WTC11 (cell line): ENCODE results near the gene PSG7. TPM values are rescaled to one million over a fixed set of nuclear protein-coding genes. Genes with fewer than 3 reads are reported as not detected.
A peak's percentile ranks its signal among the peaks of the same experiment; 100 is the strongest.
"Not testable (repeated sequence)": the region's sequence is repeated elsewhere in the genome, so short reads cannot be mapped to it uniquely, and the experiment has no call there.

Source experiments
- ATAC-seq: fragments of 200-7000 bp; cut with Tn5 transposase; 2 replicates; pipeline ENCODE4 v1.10.0; 2021; ENCODE audit warnings: mild to moderate bottlenecking, moderate library complexity
- CTCF ChIA-PET: fragments of 300-600 bp; sonication (Branson Sonifier 250); formaldehyde crosslinking; loops from one replicate; lab custom pipeline; 2021; ENCODE audit warnings: antibody characterized with exemption; lab: Charles Lee
- POLR2A ChIA-PET: fragments of 350-600 bp; sonication (Branson Sonifier 250); formaldehyde crosslinking; loops from one replicate; lab custom pipeline; 2021; ENCODE audit warnings: antibody characterized with exemption; lab: Charles Lee
- DNase-seq: peaks from one replicate; pipeline ENCODE4 v3.0.0; 2021; ENCODE audit warnings: low spot score
- H3K27ac Mint-ChIP-seq: 2 replicates; pipeline ENCODE4 v1.8.0; 2021; ENCODE audit warnings: mixed read lengths
- H3K27me3 Mint-ChIP-seq: 2 replicates; pipeline ENCODE4 v1.8.0; 2021; ENCODE audit warnings: low read depth, mild to moderate bottlenecking, moderate library complexity, mixed read lengths
- H3K36me3 Mint-ChIP-seq: 2 replicates; pipeline ENCODE4 v1.8.0; 2021; ENCODE audit warnings: mixed read lengths
- H3K4me1 Mint-ChIP-seq: 2 replicates; pipeline ENCODE4 v1.8.0; 2022; ENCODE audit warnings: mixed read lengths
- H3K4me3 Mint-ChIP-seq: 2 replicates; pipeline ENCODE4 v1.8.0; 2021; ENCODE audit warnings: mild to moderate bottlenecking, moderate library complexity, mixed read lengths
- H3K9me3 Mint-ChIP-seq: 2 replicates; pipeline ENCODE4 v1.8.0; 2021; ENCODE audit warnings: mixed read lengths
- CREM ChIP-seq: sonication (generic); formaldehyde crosslinking; IDR thresholded peaks from 2 replicates; pipeline ENCODE4 v1.8.1; 2022; ENCODE audit warnings: mild to moderate bottlenecking, missing genetic modification reagents, moderate library complexity
- NFATC4 ChIP-seq: fragments of 250-450 bp; sonication (Bioruptor Pico); IDR thresholded peaks from 2 replicates; pipeline ENCODE4 v1.9.0; 2021; ENCODE audit warnings: mild to moderate bottlenecking
- NR2C2 ChIP-seq: sonication (generic); formaldehyde crosslinking; IDR thresholded peaks from 2 replicates; pipeline ENCODE4 v1.8.0; 2022; ENCODE audit warnings: mild to moderate bottlenecking, missing genetic modification reagents
- total RNA-seq: library from RNA; stranded (reverse); gene quantifications from 3 replicates; pipeline ENCODE4 v1.2.3, GENCODE V29; 2021
- TF ChIP-seq, protein P1 (sequence below): fragments of 200-600 bp; IDR thresholded peaks from 2 replicates; pipeline ENCODE4 v1.8.0; 2022; ENCODE audit warnings: antibody characterized with exemption
- TF ChIP-seq, protein P2 (sequence below): sonication (generic); formaldehyde crosslinking; conservative IDR thresholded peaks from 2 replicates; pipeline ENCODE4 v1.8.1; 2022; ENCODE audit warnings: mild to moderate bottlenecking, missing genetic modification reagents
- TF ChIP-seq, protein P3 (sequence below): sonication (generic); formaldehyde crosslinking; IDR thresholded peaks from 2 replicates; pipeline ENCODE4 v1.8.0; 2023; ENCODE audit warnings: missing genetic modification reagents
- TF ChIP-seq, protein P4 (sequence below): sonication (generic); formaldehyde crosslinking; IDR thresholded peaks from 2 replicates; pipeline ENCODE4 v1.8.1; 2023; ENCODE audit warnings: mild to moderate bottlenecking, missing genetic modification reagents, moderate library complexity
- TF ChIP-seq, protein P5 (sequence below): fragments of 250-450 bp; sonication (Bioruptor Pico); IDR thresholded peaks from 2 replicates; pipeline ENCODE4 v1.9.0; 2021; ENCODE audit warnings: mild to moderate bottlenecking, borderline replicate concordance

PSG7 gene
- total RNA-seq, 1 experiment from 2014 or later = not detected

DNA sequence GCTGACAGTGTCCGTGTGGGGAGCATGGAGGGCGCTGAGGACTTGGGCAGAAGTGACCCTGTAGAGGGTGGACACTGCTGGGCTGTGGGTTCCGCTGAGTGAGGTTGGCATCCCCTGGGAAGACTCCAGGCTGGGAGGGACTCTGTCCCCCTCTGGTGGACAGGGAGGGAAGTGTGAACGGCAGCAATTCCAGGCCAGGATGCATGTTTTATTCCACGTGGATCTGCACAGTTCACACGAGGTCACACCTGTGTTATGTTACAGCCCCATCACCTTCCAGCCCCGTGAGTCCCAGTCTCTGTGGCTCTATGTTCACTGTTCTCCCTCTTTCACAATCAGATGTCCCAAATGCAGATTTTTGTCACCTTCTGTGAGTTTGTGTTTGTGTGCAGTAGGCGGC is 55.7 kb downstream of the PSG7 start:
- H3K27ac Mint-ChIP-seq, H3K36me3 Mint-ChIP-seq: not testable (repeated sequence)
- TF ChIP-seq, protein P1, sequence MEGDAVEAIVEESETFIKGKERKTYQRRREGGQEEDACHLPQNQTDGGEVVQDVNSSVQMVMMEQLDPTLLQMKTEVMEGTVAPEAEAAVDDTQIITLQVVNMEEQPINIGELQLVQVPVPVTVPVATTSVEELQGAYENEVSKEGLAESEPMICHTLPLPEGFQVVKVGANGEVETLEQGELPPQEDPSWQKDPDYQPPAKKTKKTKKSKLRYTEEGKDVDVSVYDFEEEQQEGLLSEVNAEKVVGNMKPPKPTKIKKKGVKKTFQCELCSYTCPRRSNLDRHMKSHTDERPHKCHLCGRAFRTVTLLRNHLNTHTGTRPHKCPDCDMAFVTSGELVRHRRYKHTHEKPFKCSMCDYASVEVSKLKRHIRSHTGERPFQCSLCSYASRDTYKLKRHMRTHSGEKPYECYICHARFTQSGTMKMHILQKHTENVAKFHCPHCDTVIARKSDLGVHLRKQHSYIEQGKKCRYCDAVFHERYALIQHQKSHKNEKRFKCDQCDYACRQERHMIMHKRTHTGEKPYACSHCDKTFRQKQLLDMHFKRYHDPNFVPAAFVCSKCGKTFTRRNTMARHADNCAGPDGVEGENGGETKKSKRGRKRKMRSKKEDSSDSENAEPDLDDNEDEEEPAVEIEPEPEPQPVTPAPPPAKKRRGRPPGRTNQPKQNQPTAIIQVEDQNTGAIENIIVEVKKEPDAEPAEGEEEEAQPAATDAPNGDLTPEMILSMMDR = peak; percentile 41; the same call in 1 of the 2 replicates
- TF ChIP-seq, all 79 proteins: peak for 1; not testable (repeated sequence) for 78
- CTCF ChIA-PET, ATAC-seq, POLR2A ChIA-PET, H3K4me3 Mint-ChIP-seq, H3K4me1 Mint-ChIP-seq: not testable (repeated sequence)
- peak; percentile 36 for DNase-seq
- peaks cover 12% of the 10 kb centered on the region for H3K27me3 Mint-ChIP-seq
- H3K9me3 Mint-ChIP-seq = peaks cover 10% of the 10 kb centered on the region

DNA sequence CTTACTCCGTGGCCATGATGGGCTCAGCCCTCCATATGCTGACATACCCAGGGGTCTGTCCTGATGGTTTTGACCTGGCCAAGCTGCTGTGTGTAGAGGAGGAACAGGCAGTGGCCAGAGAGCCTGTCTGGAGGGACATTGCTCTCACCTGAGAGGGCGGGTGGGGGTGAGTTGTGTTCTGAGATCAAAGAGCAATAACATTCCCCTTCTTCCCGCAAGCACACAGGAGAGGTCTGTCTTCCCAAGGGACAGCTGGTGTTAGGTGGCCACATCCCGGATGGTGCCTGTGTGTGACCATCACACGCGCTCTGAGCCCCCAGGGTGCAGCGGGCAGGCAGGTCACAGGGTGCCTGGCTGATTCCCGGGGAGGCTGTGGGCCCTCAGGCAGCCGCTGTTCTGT is 56.4 kb downstream of the PSG7 start:
- POLR2A ChIA-PET, H3K36me3 Mint-ChIP-seq, H3K27me3 Mint-ChIP-seq, ATAC-seq, H3K9me3 Mint-ChIP-seq, CTCF ChIA-PET, H3K4me3 Mint-ChIP-seq, H3K4me1 Mint-ChIP-seq, H3K27ac Mint-ChIP-seq, DNase-seq: not testable (repeated sequence)

DNA sequence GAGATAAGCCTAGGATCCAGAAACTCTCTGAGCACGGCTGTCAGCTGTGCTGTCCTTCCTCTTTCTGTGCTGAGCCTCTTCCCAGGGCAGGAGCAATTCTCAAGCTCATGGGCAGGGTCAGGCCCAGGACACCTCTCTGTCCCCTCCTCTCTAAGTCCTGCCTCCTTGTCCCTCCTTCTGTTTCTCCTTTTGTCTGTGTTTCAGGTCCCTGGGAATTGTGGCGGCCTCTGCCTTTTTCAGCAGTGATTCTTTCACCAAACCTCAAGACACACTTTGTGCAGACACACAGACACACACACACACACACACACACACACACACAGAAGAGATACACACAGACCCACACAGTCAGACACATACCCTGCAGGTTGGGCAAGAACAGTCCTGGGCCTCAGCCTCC is 57.4 kb downstream of the PSG7 start, which contains the start of gene PSG1:
PSG1 (minus strand) TSS at position 101 of the 400 bp plus-strand sequence. CDS start 132 bp downstream, outside the sequence.
- no peak for ATAC-seq
- H3K4me1 Mint-ChIP-seq = no peaks in the 10 kb centered on the region
- ChIA-PET CTCF (no interaction called here), POLR2A (no interaction called here)
- H3K27ac Mint-ChIP-seq = no peak within 1 kb of the TSS
- H3K36me3 Mint-ChIP-seq = no peaks in the 10 kb centered on the region
- H3K4me3 Mint-ChIP-seq = no peak within 1 kb of the TSS
- TF ChIP-seq CREM (CRISPR knock-in tag) (no peak), NR2C2 (no peak), NFATC4 (no peak)
- TF ChIP-seq, protein P2, sequence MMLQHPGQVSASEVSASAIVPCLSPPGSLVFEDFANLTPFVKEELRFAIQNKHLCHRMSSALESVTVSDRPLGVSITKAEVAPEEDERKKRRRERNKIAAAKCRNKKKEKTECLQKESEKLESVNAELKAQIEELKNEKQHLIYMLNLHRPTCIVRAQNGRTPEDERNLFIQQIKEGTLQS = no peak
- TF ChIP-seq, protein P3, sequence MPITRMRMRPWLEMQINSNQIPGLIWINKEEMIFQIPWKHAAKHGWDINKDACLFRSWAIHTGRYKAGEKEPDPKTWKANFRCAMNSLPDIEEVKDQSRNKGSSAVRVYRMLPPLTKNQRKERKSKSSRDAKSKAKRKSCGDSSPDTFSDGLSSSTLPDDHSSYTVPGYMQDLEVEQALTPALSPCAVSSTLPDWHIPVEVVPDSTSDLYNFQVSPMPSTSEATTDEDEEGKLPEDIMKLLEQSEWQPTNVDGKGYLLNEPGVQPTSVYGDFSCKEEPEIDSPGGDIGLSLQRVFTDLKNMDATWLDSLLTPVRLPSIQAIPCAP (CRISPR knock-in tag) = no peak
- TF ChIP-seq, protein P4, sequence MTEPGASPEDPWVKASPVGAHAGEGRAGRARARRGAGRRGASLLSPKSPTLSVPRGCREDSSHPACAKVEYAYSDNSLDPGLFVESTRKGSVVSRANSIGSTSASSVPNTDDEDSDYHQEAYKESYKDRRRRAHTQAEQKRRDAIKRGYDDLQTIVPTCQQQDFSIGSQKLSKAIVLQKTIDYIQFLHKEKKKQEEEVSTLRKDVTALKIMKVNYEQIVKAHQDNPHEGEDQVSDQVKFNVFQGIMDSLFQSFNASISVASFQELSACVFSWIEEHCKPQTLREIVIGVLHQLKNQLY (CRISPR knock-in tag) = no peak
- TF ChIP-seq, protein P5, sequence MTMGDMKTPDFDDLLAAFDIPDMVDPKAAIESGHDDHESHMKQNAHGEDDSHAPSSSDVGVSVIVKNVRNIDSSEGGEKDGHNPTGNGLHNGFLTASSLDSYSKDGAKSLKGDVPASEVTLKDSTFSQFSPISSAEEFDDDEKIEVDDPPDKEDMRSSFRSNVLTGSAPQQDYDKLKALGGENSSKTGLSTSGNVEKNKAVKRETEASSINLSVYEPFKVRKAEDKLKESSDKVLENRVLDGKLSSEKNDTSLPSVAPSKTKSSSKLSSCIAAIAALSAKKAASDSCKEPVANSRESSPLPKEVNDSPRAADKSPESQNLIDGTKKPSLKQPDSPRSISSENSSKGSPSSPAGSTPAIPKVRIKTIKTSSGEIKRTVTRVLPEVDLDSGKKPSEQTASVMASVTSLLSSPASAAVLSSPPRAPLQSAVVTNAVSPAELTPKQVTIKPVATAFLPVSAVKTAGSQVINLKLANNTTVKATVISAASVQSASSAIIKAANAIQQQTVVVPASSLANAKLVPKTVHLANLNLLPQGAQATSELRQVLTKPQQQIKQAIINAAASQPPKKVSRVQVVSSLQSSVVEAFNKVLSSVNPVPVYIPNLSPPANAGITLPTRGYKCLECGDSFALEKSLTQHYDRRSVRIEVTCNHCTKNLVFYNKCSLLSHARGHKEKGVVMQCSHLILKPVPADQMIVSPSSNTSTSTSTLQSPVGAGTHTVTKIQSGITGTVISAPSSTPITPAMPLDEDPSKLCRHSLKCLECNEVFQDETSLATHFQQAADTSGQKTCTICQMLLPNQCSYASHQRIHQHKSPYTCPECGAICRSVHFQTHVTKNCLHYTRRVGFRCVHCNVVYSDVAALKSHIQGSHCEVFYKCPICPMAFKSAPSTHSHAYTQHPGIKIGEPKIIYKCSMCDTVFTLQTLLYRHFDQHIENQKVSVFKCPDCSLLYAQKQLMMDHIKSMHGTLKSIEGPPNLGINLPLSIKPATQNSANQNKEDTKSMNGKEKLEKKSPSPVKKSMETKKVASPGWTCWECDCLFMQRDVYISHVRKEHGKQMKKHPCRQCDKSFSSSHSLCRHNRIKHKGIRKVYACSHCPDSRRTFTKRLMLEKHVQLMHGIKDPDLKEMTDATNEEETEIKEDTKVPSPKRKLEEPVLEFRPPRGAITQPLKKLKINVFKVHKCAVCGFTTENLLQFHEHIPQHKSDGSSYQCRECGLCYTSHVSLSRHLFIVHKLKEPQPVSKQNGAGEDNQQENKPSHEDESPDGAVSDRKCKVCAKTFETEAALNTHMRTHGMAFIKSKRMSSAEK = no peak
- H3K9me3 Mint-ChIP-seq = peaks cover 7% of the 10 kb centered on the region; the same call in 1 of the 2 replicates
- no peak for DNase-seq
- no peaks in the 10 kb centered on the region; the same call in 1 of the 2 replicates for H3K27me3 Mint-ChIP-seq

DNA sequence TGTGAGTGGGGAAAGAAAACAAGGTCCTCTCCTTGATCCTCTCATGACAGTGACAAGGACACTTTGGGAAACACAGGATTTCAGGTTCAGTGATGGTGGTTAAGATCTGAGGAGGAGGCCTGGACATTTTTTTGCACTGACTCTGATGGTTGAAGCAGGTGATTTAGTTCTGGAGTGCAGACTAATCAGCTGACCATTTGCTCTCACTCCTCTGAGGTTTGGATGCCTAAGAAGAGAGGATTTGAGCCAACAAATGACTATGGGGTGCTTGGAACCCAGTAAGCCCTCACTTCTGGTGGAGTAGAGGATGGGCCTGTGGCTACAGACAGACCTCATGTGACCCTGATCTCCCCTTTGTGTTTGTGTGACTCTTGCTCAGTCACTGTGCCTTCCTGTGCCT is 60.4 kb downstream of the PSG7 start:
- POLR2A ChIA-PET, H3K4me1 Mint-ChIP-seq, ATAC-seq, H3K36me3 Mint-ChIP-seq, H3K27me3 Mint-ChIP-seq, CTCF ChIA-PET, DNase-seq, H3K4me3 Mint-ChIP-seq, H3K27ac Mint-ChIP-seq: not testable (repeated sequence)
- peaks cover 22% of the 10 kb centered on the region for H3K9me3 Mint-ChIP-seq

DNA sequence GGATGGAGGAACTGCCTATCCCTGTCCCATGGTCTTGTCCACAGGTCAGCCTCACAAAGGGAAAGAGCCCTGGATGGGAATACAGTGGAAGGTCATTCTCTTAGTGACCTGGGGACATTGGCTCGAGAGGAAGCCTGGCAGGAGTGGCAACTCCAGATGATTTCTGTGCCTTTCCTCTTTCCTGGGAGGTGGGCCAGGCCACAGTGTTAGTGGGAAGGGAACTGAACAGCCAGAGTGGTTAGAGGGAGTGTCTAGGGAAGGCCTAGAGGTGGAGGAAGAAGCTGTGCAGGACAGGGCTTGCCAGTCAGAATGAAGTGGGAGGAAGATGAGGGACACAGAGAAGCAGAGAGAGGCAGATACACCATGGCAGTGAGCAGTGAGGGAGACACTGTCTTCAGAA is 61.1 kb downstream of the PSG7 start:
- POLR2A ChIA-PET, CTCF ChIA-PET, H3K4me3 Mint-ChIP-seq, H3K27me3 Mint-ChIP-seq, H3K4me1 Mint-ChIP-seq, H3K36me3 Mint-ChIP-seq, DNase-seq, ATAC-seq, H3K27ac Mint-ChIP-seq: not testable (repeated sequence)
- peaks cover 24% of the 10 kb centered on the region for H3K9me3 Mint-ChIP-seq

DNA sequence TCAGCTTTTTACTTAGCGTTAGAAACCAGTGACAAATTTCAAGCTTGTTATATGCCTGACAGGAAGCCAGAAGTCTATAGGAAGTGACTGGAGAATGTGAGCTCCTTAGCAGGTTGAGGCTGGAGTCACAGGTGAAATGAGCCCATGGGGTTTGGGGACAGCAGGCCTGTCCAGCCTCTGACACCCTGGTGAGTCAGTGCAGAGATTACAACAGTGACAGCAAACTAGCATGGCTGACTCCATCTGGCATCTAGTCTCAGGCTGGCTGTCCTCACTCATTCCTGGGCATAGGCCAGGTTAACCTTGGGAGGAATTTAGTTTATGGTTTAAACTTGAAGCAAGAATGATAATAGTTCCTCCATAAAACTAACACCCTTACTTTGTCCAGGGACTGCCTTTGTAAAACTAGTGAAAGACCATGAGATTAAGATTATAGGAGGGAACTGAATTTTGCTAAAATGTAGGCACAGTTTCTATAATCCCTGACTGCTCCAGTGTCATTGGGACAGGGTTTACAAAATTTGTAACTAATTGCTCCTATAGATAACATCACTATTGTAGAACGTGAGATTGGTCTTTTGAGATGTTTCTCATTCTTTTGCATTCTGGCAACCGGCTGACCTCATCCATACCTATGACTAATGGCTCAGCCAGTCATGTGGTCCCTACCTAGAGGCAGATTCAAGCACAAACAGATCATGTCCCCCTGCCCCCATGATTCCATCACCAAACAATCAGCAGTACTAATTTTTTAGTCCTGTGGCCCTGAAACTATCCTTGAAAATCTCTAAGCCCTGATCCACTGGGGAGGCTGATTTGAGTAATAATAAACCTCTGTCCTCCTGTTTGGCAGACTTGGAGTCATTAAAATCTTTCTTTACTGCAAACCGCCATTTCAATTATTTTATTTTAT is 61.9 kb downstream of the PSG7 start:
- H3K4me3 Mint-ChIP-seq, H3K27ac Mint-ChIP-seq, H3K4me1 Mint-ChIP-seq, H3K36me3 Mint-ChIP-seq, DNase-seq, H3K27me3 Mint-ChIP-seq, POLR2A ChIA-PET, ATAC-seq: not testable (repeated sequence)
- CTCF ChIA-PET = interaction anchor here (2.0 kb wide), 1 partner anchor 10 kb away, joined by 11 read pairs; no protein-coding TSS in a partner anchor
- H3K9me3 Mint-ChIP-seq = peaks cover 25% of the 10 kb centered on the region

DNA sequence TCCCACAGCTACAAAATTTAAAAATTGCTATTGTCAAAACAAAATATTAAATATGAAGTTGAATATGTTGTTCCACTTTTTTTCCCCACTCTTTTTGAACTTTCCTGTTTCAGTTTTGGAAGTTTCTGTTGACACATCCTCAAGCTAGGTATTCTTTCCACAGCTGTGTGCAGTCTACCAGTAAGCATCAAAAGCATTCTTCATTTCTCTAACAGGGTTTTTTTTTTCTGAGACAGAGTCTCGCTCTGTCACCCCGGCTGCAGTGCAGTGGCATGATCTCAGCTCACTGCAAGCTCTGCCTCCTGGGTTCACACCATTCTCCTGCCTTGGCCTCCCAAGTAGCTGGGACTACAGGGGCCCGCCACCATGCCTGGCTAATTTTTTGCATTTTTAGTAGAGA is 62.9 kb downstream of the PSG7 start:
- DNase-seq, H3K4me1 Mint-ChIP-seq, POLR2A ChIA-PET, H3K27me3 Mint-ChIP-seq, H3K27ac Mint-ChIP-seq, ATAC-seq, H3K36me3 Mint-ChIP-seq, H3K4me3 Mint-ChIP-seq: not testable (repeated sequence)
- CTCF ChIA-PET = interaction anchor here (2.0 kb wide), 1 partner anchor 11 kb away, joined by 11 read pairs; no protein-coding TSS in a partner anchor
- H3K9me3 Mint-ChIP-seq = peaks cover 35% of the 10 kb centered on the region
